Measurements from ENCODE around the gene SPINK2. TPM values are rescaled to one million over a fixed set of nuclear protein-coding genes. Genes with fewer than 3 reads are reported as not detected.

The SPINK2 gene
- total RNA-seq, 4 donors from 2014 or later: 0.76 to 1.5 (median 1.1) TPM; not detected in 1

DNA sequence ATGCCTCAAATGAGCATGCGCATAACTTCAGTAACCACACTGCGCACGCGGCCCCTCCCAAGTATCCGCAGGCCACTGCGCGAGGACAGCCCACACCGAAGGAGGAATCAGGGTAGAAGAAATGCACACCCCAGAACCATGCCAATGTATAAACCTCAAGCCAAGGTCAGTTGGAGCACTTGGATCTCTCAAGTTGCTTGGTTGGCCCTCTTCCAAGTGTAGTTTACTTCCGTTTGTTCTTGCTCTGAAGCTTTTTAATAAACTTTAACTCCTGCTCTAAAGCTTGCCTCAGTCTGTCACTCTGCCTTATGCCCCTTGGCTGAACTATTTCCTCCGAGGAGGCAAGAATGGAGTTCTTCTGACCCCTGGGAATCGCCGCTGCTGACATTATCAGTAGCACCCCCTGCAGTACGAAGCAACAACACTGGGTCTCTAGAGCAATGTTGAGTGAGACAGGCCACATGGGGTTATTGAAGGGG, 22.0 kb upstream of the SPINK2 start:
- 82 to 89% methylated on average over 9 to 13 of the region's 13 CpGs for WGBS, 2 donors

GRCh38 chr4:56840559-56840958, 19.1 kb upstream of the SPINK2 start:
- intact Hi-C loops (cut with DNase I): no loop called here
- whole genome bisulfite sequencing, 2 donors: 81 to 92% methylated on average over 2 of the region's 2 CpGs

More for the DNA sequence above, 22.0 kb upstream of the SPINK2 start:
- Histone ChIP-seq H3K4me1 (no peaks in the 10 kb centered on the region), H3K36me3 (no peaks in the 10 kb centered on the region), H3K9me3 (no peaks in the 10 kb centered on the region), H3K4me3 (no peak overlapping the region), H3K27me3 (no peaks in the 10 kb centered on the region), H3K27ac (no peak overlapping the region)
- intact Hi-C loops (cut with DNase I): no loop called here
- TF ChIP-seq POLR2A (IDR thresholded peaks at IDR 0.05): no peak
- TF ChIP-seq, protein P1, sequence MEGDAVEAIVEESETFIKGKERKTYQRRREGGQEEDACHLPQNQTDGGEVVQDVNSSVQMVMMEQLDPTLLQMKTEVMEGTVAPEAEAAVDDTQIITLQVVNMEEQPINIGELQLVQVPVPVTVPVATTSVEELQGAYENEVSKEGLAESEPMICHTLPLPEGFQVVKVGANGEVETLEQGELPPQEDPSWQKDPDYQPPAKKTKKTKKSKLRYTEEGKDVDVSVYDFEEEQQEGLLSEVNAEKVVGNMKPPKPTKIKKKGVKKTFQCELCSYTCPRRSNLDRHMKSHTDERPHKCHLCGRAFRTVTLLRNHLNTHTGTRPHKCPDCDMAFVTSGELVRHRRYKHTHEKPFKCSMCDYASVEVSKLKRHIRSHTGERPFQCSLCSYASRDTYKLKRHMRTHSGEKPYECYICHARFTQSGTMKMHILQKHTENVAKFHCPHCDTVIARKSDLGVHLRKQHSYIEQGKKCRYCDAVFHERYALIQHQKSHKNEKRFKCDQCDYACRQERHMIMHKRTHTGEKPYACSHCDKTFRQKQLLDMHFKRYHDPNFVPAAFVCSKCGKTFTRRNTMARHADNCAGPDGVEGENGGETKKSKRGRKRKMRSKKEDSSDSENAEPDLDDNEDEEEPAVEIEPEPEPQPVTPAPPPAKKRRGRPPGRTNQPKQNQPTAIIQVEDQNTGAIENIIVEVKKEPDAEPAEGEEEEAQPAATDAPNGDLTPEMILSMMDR (IDR thresholded peaks at IDR 0.05): no peak
- DNase-seq: no peak

DNA sequence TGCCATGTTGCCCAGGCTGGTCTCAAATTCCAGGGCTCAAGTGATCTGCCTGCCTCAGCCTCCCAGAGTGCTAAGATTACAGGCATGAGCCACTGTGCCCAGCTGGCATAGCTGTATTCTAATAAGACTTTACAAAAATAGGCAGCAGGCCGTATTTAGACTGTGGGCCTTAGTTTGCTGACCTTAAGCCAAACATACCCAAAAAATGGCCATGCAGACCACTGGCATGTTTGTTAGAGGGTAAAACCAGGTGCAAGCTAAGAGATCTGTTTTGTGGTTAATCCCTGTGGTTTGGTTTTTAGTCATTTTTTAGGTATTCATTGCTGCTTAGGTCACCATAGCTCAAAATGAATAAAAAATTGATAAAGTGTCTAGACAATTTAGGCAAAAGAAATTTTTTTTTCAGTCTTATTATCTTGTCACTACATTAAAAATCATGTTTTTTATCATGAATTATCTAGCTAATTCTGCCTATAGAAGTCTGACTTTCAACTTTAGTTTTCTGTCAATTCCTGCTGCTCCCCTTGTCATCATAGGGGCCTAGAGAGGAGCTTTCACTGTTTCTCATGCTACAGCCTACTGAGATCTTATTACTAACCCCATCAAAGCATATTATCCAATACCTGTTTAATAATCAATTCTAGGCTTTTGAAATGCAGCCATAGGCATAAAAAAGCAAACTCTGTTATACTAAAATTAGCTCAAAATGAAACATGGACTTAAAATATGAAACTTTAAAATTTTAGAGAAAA, 7.5 kb upstream of the SPINK2 start:
- Histone ChIP-seq H3K27ac (no peak overlapping the region), H3K4me1 (no peaks in the 10 kb centered on the region), H3K4me3 (no peak overlapping the region), H3K9me3 (no peaks in the 10 kb centered on the region), H3K36me3 (no peaks in the 10 kb centered on the region), H3K27me3 (no peaks in the 10 kb centered on the region)
- DNase-seq: no peak
- no peak for TF ChIP-seq POLR2A (IDR thresholded peaks at IDR 0.05)
- TF ChIP-seq, protein P1 (IDR thresholded peaks at IDR 0.05): no peak
- intact Hi-C loops (cut with DNase I): no loop called here
- 92 to 100% methylated on average over 1 of the region's 1 CpG for WGBS, 2 donors

More at GRCh38 chr4:56840559-56840958, 19.1 kb upstream of the SPINK2 start:
- H3K4me3 ChIP-seq: no peak overlapping the region
- no peaks in the 10 kb centered on the region for H3K27me3 ChIP-seq
- H3K36me3 ChIP-seq: no peaks in the 10 kb centered on the region
- no peaks in the 10 kb centered on the region for H3K9me3 ChIP-seq
- TF ChIP-seq, protein P1 (IDR thresholded peaks at IDR 0.05): no peak
- no peak for TF ChIP-seq POLR2A (IDR thresholded peaks at IDR 0.05)
- H3K27ac ChIP-seq: no peak overlapping the region
- no peak for DNase-seq
- H3K4me1 ChIP-seq: no peaks in the 10 kb centered on the region

- TF ChIP-seq POLR2A (IDR thresholded peaks at IDR 0.05): no peak
- TF ChIP-seq, protein P1 (IDR thresholded peaks at IDR 0.05): no peak
- peaks cover 4 to 12% (median 5%) of the 10 kb centered on the region in 3 donors for H3K4me1 ChIP-seq
- 79 to 86% methylated on average over 2 of the region's 2 CpGs for WGBS, 2 donors
- intact Hi-C loops (cut with DNase I): no loop called here
- no peak overlapping the region for H3K4me3 ChIP-seq
- no peak for DNase-seq
- H3K36me3 ChIP-seq: no peaks in the 10 kb centered on the region
- H3K27ac ChIP-seq: no peak overlapping the region
- H3K9me3 ChIP-seq: no peaks in the 10 kb centered on the region
- peaks cover 0 to 35% (median 0%) of the 10 kb centered on the region in 4 donors for H3K27me3 ChIP-seq
Observed at GRCh38 chr4:56823933-56824600, 2.6 kb upstream of the SPINK2 start.

GRCh38 chr4:56818797-56819196, 2.7 kb downstream of the SPINK2 start:
- DNase-seq: no peak
- Histone ChIP-seq H3K9me3 (no peaks in the 10 kb centered on the region), H3K4me3 (no peak overlapping the region), H3K27me3 (peaks cover 0 to 35% (median 0%) of the 10 kb centered on the region in 4 donors), H3K4me1 (peaks cover 4 to 17% (median 5%) of the 10 kb centered on the region in 3 donors), H3K36me3 (no peaks in the 10 kb centered on the region), H3K27ac (no peak overlapping the region)
- 58 to 62% methylated on average over 1 of the region's 1 CpG for WGBS, 2 donors
- intact Hi-C loops (cut with DNase I): no loop called here
- TF ChIP-seq, protein P1 (IDR thresholded peaks at IDR 0.05): no peak
- TF ChIP-seq POLR2A (IDR thresholded peaks at IDR 0.05): no peak

Measured in esophagus squamous epithelium (tissue), 5 donors.